ENCODE results near the gene FAM83D.

Gene FAM83D

DNA sequence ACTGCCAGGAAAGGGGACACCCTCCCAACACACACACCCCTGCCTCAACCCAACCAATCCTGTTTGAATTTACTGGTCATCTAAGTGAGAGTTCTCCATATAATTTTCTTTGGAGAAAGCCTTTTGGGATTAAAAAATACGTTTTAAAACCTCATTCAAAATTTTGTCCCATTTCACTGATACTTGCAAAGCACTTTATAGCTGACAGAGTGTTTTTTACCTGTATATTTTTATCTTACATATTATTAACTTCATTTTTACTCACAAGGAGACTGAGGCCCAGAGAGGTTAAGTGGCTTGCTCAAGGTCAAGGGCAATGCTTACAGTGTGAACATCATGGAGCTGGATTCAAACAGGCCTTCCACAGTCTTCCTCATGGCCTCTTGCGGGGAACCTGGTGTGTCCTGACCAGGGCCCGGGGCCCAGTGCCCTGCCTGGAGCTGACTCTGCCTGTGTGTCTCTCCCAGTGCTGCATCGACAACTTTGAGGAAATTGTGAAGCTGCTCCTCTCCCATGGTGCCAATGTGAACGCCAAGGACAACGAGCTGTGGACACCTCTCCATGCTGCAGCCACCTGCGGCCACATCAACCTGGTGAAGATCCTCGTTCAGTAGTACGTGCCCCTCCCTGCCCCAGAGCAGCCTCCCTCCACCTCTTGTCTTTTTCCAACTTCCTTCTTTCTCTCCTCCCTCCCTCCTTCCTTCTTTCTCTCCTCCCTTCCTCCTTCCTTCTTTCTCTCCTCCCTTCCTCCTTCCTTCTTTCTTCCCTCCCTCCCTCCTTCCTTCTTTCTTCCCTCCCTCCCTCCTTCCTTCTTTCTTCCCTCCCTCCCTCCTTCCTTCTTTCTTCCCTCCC, 30.9 kb upstream of the FAM83D start:
- no peak for DNase-seq

DNA sequence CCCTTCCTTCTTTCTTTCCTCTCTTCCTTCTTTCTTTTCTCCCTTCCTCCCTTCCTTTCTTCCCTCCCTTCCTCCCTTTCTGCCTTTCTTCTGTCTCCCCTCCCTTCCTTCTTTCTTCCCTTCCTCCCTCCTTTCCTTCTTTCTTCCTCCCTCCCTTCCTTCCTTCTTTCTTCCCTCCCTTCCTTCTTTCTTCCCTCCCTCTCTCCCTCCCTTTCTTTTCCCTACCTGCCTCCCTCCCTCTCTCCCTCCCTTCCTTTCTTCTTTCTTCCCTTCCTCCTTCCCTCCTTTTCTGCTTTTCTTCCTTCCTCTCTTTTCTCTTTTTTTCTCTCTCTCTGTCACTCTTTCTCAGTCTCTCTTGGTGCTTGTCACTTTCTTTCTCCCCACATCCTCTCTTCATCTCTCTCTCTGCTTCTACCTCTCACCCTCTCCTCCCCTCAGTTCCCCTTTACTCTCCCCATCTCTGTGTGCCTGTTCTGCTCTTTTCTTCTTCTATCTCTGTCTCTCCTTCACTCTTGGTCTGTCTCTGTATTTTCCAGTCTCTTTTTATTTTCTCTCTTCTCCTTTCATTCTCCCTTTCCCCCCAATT, 30.1 kb upstream of the FAM83D start:
- DNase-seq: no peak

DNA sequence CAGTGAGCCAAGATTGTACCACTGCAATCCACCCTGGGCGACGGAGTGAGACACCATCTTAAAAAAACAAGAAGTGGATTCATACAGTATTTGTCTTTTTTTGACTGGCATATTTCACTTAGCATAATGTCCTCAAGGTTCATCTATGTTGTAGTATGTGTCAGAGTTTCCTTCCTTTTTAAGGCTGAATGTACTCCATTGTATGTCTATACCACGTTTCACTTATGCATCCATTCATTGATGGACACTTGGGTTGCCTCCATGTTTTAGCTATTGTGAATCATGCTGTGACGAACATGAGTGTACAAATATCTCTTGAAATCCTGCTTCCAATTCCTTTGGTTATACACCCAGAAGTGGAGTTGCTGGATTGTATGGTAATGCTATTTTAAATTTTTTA, 28.9 kb upstream of the FAM83D start:
- DNase-seq: no peak

DNA sequence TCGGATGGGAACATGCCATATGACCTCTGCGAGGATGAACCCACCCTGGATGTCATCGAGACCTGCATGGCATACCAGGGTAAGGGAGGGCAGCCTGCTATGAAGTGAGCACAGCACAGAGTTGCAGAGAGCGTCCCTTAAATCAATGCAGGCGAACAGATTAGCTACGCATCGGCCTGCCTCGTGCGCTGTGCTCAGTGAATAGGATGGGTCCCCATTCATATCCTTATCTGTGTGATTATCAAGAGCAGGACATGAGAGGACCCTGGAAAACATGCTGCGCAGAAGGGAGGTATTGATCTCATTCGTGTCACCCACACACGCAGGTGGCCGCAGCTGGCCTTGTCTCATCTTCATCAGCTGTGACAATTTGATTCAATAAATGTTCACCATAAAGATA, 25.6 kb upstream of the FAM83D start:
- DNase-seq: no peak

DNA sequence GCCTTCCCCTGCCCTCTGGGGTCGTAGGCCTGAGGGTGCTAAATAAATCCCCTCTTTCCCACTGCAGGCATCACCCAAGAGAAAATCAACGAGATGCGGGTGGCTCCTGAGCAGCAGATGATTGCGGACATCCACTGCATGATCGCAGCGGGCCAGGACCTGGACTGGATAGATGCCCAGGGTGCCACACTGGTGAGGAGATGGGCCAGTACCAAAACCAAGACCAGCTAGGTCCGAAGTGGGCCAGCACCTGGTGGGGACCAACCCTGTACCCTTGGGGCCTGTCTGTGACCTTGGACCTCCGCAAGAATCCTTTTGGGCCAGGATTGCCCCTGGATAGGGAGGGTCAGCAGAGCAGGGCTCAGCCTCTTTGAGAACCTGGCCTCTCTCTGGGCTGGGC, 23.6 kb upstream of the FAM83D start:
- no peak for DNase-seq

DNA sequence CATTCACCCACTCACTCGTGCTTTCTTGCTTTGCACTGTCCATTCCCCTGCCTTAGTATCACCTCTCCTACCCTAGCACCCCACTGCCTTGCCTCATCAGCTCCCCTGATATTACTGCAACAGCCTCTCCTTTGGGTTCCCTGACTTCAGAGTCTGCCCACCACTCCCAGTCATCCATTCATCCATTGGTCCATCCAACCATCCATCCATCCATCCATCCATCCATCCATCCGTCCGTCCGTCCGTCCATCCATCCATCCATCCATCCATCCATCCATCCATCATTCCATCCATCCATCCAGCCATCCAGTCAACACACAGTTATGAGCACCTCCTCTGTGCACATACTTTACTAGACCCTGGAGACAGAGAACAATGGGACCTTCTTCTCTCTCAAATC, 22.9 kb upstream of the FAM83D start:
- no peak for DNase-seq

DNA sequence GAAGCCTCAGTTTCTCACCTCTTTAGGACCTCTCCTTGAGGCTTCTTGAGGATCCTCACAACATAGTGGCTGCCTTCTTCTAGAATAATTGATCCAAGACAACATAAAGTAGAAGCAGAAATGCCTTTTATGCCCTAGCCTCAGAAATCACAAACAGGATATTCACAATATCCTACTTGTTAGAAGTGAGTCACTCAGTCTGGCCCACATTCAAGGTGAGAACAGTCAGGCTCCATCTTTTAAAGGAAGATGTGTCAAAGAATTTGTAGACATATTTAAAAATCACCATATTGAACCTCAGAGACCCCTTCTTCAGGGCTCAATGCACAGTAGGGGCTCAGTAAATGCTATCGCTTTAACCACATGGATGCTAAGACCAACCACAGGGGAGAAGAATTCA, 20.8 kb upstream of the FAM83D start:
- DNase-seq: no peak

DNA sequence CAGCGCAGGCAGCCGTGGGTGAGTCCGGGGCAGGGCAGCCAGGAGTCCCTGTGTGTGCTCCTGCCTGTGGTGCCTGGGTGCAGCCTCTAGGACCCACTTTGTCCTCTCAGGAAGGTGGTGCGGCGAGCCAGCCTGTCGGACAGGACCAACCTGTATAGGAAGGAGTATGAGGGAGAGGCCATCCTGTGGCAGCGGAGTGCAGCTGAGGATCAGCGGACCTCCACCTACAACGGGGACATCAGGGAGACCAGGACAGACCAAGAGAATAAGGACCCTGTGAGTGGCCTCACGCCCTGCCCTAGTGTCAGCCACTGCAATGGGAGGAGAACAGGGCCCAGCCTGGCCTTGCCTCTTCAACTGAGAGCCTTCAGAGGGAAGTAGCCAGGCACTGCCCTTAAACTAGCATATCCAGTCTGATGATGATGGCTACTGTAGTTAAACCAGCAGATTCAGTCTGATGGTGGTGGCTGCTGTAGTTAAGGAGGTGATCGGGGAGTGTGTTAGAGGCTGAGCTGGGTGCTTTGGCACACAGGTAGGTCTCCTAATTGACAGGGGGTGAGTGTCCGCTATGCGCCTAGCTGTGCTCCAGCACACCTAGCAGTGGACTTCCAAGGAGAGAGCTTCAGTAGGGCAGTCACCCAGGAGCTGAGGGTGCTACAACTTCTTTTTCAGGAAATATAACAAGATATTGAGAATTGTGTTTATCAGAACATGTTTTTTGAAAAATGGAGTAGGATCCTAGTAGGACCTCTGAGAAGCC, 18.1 kb upstream of the FAM83D start:
- no peak for DNase-seq

DNA sequence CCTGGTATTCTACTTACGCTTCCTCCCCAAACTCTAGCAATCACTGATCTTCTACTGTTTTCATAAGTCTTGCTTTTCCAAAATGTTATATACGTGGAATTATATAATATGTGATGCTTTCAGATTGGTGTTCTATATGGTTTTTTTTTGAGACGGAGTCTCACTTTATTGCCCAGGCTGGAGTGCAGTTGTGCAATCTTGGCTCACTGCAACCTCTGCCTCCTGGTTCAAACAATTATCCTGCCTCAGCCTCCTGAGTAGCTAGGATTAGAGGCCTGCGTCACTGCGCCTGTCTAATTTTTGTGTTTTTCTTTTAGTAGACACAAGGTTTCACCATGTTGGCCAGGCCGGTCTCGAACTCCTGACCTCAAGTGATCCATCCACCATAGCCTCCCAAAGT, 10.9 kb upstream of the FAM83D start:
- no peak for DNase-seq

DNA sequence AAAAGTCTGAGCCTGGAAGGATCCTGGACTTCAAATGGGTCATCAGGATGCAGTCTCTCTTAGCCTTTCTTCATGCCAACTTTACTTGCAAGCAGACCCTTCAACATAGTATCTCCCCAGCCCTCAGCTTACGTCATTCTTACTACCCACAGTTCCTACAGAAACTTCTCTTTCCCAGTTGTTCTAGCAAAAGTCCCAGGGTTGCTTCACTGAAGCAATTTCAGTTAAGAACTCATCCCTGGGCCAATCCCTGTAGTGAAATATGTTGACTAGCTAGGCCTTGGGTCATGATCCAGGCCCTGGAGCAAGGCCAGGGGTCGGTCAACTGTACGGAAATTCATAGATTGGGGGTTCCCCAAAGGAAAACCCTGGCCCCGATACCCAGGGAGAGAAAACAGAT, 8.6 kb upstream of the FAM83D start:
- DNase-seq: no peak

DNA sequence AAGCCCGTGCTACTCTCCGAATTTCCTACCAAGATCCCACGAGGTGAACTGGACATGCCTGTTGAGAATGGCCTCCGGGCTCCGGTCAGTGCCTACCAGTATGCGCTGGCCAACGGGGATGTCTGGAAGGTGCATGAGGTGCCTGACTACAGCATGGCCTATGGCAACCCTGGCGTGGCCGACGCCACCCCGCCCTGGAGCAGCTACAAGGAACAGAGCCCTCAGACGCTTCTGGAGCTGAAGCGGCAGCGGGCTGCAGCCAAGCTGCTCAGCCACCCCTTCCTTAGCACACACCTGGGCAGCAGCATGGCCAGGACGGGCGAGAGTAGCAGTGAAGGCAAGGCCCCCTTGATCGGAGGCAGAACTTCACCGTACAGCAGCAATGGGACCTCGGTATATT, 8.0 kb upstream of the FAM83D start:
- DNase-seq: no peak

DNA sequence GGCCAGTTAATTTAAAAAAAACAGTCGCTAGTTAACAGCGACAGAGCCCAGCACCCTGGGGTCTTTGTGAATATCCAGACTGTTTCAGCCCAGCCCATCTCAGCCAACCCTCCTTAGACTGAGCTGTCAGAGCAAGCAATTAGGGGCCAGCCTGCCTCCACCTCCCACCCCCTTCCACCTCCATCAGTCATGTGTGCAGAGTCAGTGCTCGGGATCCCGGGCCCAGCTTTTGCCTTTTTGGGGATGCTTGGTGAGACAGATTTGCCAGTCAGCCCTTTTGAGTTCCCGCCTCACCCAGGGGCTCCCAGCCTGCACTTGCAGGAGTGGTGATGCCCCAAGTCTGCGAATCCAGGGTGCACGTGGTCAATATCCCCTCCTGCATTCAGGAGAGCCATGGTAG, 6.5 kb upstream of the FAM83D start:
- no peak for DNase-seq

DNA sequence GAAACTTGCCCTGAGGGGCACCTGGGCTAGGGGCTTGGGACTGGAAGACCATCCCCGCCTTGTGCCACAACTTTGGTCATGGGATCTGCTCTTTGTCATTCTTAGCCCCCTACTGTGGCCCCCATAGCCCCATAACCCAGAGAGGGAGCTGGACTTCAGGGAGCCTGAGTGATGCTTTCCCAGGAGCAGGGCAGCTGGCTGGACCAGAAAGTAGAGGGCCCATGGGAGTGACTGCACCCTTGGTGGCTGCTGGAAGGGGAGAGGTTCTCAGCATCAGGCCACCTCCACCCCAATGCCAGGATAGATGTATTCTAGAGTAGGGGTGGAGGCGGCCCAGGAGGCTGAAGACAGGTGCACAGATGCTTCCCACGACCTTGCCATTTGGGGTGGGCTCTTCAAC, 5.8 kb upstream of the FAM83D start:
- DNase-seq: no peak

DNA sequence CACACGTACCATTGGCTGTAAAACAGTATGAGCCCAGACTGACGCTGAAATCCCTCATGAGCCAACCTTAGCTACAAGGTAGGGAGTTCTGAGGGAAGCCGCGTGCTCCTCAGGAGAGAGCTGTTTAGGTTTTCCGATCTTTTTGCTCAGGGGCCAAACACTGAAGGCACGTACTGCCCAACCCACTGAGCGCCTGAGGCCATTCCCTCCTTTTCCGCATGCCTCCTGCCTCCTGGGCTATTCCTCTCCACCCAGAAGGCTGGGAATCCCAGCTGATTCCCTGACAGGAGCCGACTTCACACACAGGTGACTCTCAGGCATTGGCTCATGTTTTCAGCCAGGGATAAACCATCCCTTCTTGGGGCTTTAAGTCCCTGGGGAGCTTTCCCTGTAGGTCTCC, 5.4 kb upstream of the FAM83D start:
- DNase-seq: no peak

DNA sequence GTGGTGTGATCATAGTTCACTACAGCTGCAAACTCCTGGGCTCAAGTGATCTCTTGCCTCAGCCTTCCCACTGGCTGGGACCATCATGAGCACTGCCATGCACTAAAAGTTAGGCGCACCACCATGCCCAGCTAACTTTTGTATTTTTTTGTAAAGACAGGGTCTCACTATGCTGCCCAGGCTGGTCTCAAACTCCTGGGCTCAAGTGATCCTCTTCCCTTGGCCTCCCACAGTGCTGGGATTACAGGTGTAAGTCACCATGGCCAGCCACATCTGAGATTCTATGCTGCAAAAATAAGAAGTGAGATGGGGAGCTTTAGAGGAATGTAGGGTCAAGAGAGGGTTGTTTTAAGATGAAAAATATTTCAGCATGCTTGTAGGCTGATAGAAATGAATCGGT, 1.5 kb upstream of the FAM83D start:
- DNase-seq: no peak

DNA sequence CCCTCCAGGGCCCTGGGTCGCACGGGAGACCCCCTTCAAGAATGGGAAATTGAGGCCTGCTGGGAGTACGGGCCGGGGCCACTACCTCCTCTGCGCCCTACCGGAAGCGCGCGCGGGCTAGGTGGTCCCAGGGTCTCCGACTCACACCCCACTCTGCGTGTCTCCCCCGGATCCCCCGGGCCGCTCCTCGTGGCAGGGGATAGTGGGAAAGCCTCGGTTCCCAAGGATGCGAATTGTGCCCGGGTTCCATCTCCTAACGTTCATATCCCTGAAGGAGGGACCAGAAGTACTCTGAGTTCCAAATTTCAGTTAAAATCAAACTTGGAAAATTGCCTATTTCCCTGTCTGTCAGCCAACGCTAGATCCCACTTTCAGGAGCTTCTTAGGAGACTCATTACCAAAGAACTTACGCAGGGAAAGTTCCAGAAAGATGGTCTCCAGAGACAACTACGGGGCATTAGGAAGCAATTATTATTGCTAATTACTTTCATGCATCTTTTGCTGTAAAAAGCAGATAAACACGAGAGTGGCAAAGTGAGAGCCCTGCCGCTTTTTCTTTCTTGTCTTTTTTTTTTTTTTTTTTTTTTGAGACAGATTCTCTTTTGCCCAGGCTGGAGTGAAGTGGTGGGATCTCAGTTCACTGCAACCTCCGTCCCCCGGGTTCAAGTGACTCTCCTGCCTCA, 858 bp downstream of the FAM83D start:
- no peak for DNase-seq

DNA sequence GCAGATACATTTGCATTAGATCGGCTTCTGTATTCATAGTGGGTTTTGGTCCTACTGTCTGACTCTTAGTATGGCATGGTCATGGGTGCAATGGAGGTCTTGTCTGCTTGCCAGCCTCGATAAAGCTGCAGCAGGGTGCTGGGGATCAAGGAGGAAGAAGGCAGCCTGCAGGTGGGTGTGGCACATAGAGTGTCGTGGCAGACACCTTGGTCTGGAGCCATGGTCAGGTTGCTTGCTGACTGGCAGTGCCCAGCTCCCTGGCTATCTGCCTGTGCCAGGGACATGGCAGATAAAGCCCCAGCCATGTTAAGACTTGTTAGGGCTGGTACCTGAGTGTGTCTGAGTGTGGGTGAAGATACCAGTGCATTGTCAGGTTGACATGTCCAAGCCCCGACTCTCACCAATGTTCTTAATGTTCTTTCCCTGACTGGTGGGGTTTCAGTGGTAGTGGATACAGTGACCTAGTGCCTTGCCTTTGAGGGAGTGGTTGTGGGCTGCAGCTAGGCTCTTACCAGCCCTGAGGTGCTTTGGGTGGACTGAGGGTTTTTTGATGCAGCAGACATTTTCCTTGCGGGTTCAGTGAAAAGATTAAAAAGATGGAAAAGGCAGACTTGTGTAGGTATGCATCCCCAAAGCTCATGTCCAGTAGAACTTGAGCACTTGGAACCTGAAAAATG, 1.8 kb downstream of the FAM83D start:
- DNase-seq: no peak

DNA sequence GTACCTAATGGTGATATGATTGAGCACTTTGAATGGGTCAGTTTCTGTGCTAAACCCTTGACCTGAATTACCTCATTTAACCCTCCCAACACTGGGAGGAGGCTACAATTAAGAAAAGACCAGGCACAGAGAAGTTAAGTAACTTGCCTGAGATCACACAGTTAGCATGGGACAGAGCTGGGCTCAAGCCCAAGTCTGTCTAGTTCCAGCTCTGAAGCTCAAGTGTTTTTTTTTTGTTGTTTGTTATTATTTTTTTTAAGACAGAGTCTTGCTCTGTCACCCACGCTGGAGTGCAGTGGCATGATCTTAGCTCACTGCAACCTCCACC, 4.0 kb downstream of the FAM83D start:
- no peak for DNase-seq

DNA sequence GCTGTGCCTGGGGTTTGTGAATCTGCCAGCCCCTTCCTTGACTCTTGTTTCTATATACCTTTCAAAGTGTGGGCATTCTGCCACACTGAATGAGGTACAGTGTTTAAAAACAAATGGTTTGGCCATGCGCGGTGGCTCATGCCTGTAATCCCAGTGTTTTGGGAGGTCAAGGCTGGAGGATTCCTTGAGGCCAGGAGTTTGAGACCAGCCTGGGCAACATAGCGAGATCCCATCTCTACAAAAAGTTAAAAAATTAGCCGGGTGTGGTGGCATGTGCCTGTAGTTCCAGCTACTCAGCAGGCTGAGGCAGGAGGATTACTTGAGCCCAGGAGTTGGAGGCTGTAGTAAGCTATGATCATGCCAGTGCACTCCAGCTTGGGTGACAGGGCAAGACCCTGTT, 5.8 kb downstream of the FAM83D start:
- no peak for DNase-seq

DNA sequence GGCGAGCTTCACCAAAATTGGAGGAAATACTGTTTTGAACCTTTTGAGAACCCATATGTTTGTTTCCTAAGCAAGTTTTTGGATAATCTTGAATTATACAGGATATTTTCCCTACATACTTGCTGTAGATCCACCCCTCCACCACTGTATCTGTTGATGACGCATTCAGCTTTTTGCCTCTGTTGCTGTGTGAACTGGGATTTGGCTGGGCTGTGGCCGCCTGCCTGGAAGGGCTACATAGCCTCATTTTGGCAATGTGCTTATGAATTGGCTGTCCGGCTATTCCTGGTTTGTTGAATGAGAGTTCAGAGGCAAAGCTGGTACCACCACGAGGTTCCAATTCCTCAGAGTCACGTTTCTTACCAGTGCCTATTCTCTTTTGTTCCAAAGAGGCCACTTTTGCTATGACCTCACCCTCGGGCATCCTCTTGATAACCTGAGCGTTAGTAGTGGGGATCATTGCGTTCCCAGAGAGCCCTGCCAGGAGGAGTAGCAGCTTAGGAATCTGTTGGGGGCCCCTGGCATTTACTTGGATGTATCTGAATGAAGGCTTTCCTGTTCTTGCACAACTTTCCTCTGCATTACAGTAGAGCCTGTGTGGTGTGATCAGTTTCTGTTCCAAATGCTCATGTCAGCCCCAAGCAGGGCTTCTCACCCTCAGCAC, 6.4 kb downstream of the FAM83D start:
- no peak for DNase-seq

DNA sequence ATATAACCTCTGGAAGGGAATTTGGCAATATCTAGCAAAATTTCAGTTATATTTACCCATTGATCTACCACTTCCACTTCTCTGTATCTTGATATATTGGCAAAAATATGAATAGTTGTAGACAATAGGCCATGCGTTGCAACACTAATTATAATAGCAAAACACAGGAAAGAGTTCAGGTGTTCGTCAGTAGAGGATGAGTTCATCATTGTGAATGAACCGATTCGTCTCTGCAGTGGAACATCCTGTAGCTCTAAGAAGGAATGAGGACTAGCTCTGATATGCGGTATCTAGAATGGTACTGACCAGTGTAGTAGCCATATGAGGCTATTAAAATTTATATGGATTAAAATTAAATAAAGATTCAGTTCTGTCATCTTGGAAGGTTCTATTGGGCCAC, 8.3 kb downstream of the FAM83D start:
- DNase-seq: no peak

DNA sequence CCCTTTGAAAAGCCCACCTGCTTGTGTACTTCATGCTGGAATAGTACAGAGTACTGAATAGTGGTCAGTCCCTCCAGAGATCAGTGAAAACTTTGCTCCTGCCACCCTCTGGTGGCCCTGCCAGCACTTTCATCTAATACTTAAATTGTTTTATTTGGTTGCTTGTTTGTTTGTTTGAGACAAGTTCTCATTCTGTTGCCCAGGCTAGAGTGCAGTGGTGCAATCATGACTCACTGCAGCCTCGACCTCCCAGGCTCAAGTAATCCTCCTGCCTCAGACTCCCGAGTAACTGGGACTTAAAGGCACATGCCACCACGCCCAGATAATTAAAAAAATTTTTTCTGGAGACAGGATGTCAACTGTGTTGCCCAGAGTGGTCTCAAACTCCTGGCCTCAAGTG, 9.1 kb downstream of the FAM83D start:
- DNase-seq: no peak

DNA sequence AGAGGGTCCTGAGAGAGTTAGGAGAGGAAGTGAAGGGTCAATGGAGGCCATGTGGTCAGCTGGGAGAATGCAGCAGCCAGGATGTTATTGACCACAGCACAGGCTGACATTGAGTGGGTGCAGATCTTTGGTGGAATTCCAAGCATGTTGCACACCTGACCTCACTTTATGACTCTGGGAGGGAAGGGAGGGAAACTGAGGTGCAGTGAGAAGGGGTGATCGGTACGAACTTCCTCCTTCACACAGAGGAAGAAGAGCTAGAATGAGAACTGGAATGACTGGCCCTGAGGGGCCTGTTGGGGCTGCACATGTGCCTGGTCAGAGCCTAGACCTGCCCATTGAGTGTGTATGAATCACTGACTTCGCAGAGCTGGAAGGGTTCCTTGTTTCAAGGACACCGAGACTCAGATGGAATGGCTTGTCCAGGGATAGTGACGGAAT, 9.8 kb downstream of the FAM83D start:
- no peak for DNase-seq

Data from activated naive CD4-positive, alpha-beta T cell (primary cell).